Trophoblast cell (in vitro differentiated cells and primary cell): ENCODE results near the gene KDM4C.

Experiments used
- DNase-seq, 2 donors: peaks; one replicate each; pipeline ENCODE4 v3.0.0-alpha.2; 2016
- H2AFZ ChIP-seq: 2 replicates; pipeline ENCODE4 v1.6.1; 2013; ENCODE audit warnings: low read length, moderate library complexity, mild to moderate bottlenecking; ENCODE audit not compliant: insufficient read depth, poor library complexity
- H2AK5ac ChIP-seq: 2 replicates; pipeline ENCODE4 v1.6.1; 2013; ENCODE audit warnings: mild to moderate bottlenecking, low read length
- H2BK120ac ChIP-seq: 2 replicates; pipeline ENCODE4 v1.6.1; 2013; ENCODE audit warnings: low read length, mild to moderate bottlenecking, moderate library complexity; ENCODE audit not compliant: insufficient read depth, poor library complexity
- H2BK12ac ChIP-seq: 2 replicates; pipeline ENCODE4 v1.6.1; 2013; ENCODE audit warnings: mild to moderate bottlenecking, low read length, moderate library complexity
- H2BK5ac ChIP-seq: 2 replicates; pipeline ENCODE4 v1.6.1; 2013; ENCODE audit warnings: low read length, low read depth, moderate library complexity, mild to moderate bottlenecking; ENCODE audit not compliant: poor library complexity
- H3K14ac ChIP-seq: 2 replicates; pipeline ENCODE4 v1.6.1; 2013; ENCODE audit warnings: mild to moderate bottlenecking, low read length
- H3K18ac ChIP-seq: 2 replicates; pipeline ENCODE4 v1.6.1; 2013; ENCODE audit warnings: mild to moderate bottlenecking, low read length
- H3K23ac ChIP-seq: 2 replicates; pipeline ENCODE4 v1.6.1; 2013; ENCODE audit warnings: low read length
- H3K27ac ChIP-seq: 2 replicates; pipeline ENCODE4 v1.5.1; 2013; ENCODE audit warnings: low read depth, mild to moderate bottlenecking, inconsistent platforms, low read length, moderate library complexity
- H3K27me3 ChIP-seq: 2 replicates; pipeline ENCODE4 v1.6.1; 2013; ENCODE audit warnings: inconsistent platforms, mild to moderate bottlenecking, low read length, moderate library complexity; ENCODE audit not compliant: insufficient read depth
- H3K36me3 ChIP-seq, 2 experiments: 1 replicate in 1 of 2; 2 replicates in 1 of 2; pipeline ENCODE4 v1.6.1; 2013; ENCODE audit warnings: low read length in 2 of 2, mild to moderate bottlenecking in 2 of 2, moderate library complexity in 1 of 2; ENCODE audit not compliant: insufficient read depth in 2 of 2, control insufficient read depth in 1 of 2
- H3K4ac ChIP-seq: 2 replicates; pipeline ENCODE4 v1.6.1; 2013; ENCODE audit warnings: low read depth, mild to moderate bottlenecking, low read length, moderate library complexity
- H3K4me1 ChIP-seq, 2 experiments: 1 replicate in 1 of 2; 2 replicates in 1 of 2; pipeline ENCODE4 v1.6.1; 2013; ENCODE audit warnings: low read length in 2 of 2, mild to moderate bottlenecking in 2 of 2, moderate library complexity in 1 of 2; ENCODE audit not compliant: insufficient read depth in 2 of 2, control insufficient read depth in 1 of 2
- H3K4me2 ChIP-seq: 2 replicates; pipeline ENCODE4 v1.6.1; 2013; ENCODE audit warnings: inconsistent platforms, mild to moderate bottlenecking, low read length, moderate library complexity
- H3K4me3 ChIP-seq: 2 replicates; pipeline ENCODE4 v1.5.1; 2013; ENCODE audit warnings: mild to moderate bottlenecking, low read depth, low read length, inconsistent platforms
- H3K79me1 ChIP-seq: one replicate; pipeline ENCODE4 v1.6.1; 2013; ENCODE audit warnings: low read length
- H3K79me2 ChIP-seq: 2 replicates; pipeline ENCODE4 v1.6.1; 2013; ENCODE audit warnings: low read length, mild to moderate bottlenecking; ENCODE audit not compliant: control insufficient read depth, insufficient read depth, poor library complexity
- H3K9ac ChIP-seq: 2 replicates; pipeline ENCODE4 v1.6.1; 2013; ENCODE audit warnings: mild to moderate bottlenecking, low read length
- H3K9me3 ChIP-seq: 2 replicates; pipeline ENCODE4 v1.6.1; 2013; ENCODE audit warnings: low read depth, mild to moderate bottlenecking, control low read depth, inconsistent platforms, low read length; ENCODE audit not compliant: insufficient read depth
- H4K12ac ChIP-seq: 2 replicates; pipeline ENCODE4 v1.6.1; 2013; ENCODE audit warnings: low read depth, mild to moderate bottlenecking, low read length, moderate library complexity
- H4K8ac ChIP-seq: 2 replicates; pipeline ENCODE4 v1.6.1; 2013; ENCODE audit warnings: low read depth, mild to moderate bottlenecking, low read length, moderate library complexity
- H4K91ac ChIP-seq: one replicate; pipeline ENCODE4 v1.6.1; 2013; ENCODE audit warnings: low read depth, mild to moderate bottlenecking, low read length, moderate library complexity
- WGBS: extraction: QIAGEN DNeasy Blood & Tissue Kit; methylation state at CpG from one replicate; pipeline ENCODE4 v1.1.7; 2013; ENCODE audit warnings: missing lambda C conversion rate; ENCODE audit not compliant: insufficient read length, insufficient coverage; ENCODE audit errors: extremely low coverage; 5-methylcytosine and 5-hydroxymethylcytosine counted together

The KDM4C gene

DNA sequence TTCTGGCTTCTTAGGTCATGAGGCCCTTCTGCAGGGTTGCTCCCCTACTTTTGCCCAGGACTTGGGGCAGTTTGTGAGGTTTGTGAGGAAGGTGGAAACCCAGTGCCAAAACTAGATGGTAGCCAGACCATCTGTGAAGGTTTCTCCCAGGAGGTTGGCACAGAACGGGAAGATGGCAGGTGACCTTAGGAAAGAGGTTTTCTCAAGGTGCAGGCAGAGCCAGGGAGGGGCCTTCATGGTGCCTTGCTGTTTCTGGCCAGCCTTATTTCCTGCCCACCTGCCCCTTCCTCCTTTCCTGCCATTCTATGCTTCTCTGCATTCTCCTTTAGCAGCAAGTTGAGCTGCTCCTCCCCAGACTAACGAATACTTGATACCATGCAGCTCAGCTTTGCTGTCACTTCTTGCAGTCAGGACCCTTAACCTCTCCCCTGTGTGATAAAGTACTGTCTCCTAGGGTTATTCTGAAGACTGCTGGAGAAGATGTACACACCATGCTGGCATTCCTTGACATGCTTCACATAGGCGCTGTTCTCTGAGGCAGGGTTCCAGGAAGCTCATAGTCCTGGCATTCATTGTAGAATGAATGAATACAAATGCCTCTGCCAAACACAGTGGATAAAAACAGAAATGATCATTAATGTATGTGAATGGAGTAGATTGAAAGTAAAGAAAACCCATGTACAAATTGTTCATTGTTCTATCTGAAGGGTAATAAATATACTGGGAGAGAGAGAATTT, 154.3 kb downstream of the KDM4C start:
- Histone ChIP-seq H3K4me2 (no peak overlapping the region), H3K18ac (no peak overlapping the region), H3K27me3 (no peaks in the 10 kb centered on the region), H2AK5ac (no peak overlapping the region), H3K14ac (no peak overlapping the region), H3K27ac (no peak overlapping the region), H3K9me3 (no peaks in the 10 kb centered on the region), H3K36me3 (no peaks in the 10 kb centered on the region), H3K4me3 (no peak overlapping the region), H3K23ac (no peak overlapping the region), H3K9ac (no peak overlapping the region), H2BK120ac (no peak overlapping the region), H2AFZ (no peak overlapping the region), H4K8ac (no peak overlapping the region), H3K79me2 (no peaks in the 10 kb centered on the region), H4K12ac (no peak overlapping the region), H2BK5ac (no peak overlapping the region), H2BK12ac (no peak overlapping the region), H4K91ac (no peak overlapping the region), H3K4me1 (no peaks in the 10 kb centered on the region), H3K79me1 (no peaks in the 10 kb centered on the region), H3K4ac (no peak overlapping the region)
- no CpG with 5 or more reads among the region's 3 CpGs for WGBS
- DNase-seq, result no peak

DNA sequence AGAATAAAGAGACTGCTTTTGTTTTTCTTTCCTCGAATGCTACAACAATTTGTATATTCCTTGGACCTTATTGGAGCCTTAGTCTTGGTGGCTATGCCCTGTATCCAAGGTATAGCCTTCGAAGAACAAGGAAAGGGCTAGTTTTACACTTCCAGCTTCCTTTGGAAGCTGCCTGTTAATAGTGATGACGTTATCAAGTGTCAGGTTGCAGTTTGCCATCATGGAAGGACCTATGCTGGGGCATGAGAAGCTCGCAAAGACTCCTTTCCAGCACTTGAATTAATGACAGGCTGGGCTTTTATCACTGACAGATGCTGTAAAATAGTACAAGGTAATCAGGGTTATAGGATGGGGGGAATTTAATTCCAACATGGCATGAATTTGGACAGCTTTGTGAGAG, 157.9 kb downstream of the KDM4C start:
- H3K27me3 ChIP-seq, result no peaks in the 10 kb centered on the region
- H2BK12ac ChIP-seq, result no peak overlapping the region
- WGBS, result no CpG with 5 or more reads among the region's 4 CpGs
- no peaks in the 10 kb centered on the region for H3K4me1 ChIP-seq
- no peak overlapping the region for H2BK120ac ChIP-seq
- no peaks in the 10 kb centered on the region for H3K9me3 ChIP-seq
- no peak overlapping the region for H3K4ac ChIP-seq
- no peak overlapping the region for H2AFZ ChIP-seq
- no peak overlapping the region for H3K18ac ChIP-seq
- H3K9ac ChIP-seq, result no peak overlapping the region
- no peak overlapping the region for H2BK5ac ChIP-seq
- H2AK5ac ChIP-seq, result no peak overlapping the region
- H3K27ac ChIP-seq, result no peak overlapping the region
- H3K79me2 ChIP-seq, result no peaks in the 10 kb centered on the region
- H4K12ac ChIP-seq, result no peak overlapping the region
- no peaks in the 10 kb centered on the region for H3K79me1 ChIP-seq
- H3K4me3 ChIP-seq, result no peak overlapping the region
- H4K91ac ChIP-seq, result no peak overlapping the region
- H4K8ac ChIP-seq, result no peak overlapping the region
- no peak overlapping the region for H3K23ac ChIP-seq
- no peak overlapping the region for H3K14ac ChIP-seq
- DNase-seq, result no peak
- no peaks in the 10 kb centered on the region for H3K36me3 ChIP-seq
- no peak overlapping the region for H3K4me2 ChIP-seq

DNA sequence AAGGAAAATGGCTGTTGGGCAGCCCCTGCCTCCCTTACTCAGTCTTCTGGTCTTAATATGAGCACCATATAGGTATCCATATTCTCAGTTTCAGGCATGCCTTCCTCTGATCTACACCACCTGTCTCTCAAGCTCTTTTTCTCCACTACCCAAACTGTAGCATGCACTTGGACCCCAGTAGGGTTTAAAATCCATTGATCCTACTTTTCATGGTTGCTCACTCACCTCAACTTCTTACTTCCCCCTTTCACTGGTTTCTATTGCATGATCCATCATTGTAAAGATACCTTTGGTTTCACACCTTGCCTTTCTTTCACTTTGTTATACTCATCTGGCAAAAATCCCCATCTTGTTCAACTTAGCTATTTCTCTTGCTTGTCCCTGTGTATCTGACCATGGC, 159.4 kb downstream of the KDM4C start:
- H2AFZ ChIP-seq, result no peak overlapping the region
- no peaks in the 10 kb centered on the region for H3K79me2 ChIP-seq
- no peak overlapping the region for H2AK5ac ChIP-seq
- H3K9ac ChIP-seq, result no peak overlapping the region
- H3K4me2 ChIP-seq, result no peak overlapping the region
- no peak overlapping the region for H2BK12ac ChIP-seq
- H3K23ac ChIP-seq, result no peak overlapping the region
- no peak overlapping the region for H3K4me3 ChIP-seq
- H4K12ac ChIP-seq, result no peak overlapping the region
- no peak overlapping the region for H4K91ac ChIP-seq
- no peaks in the 10 kb centered on the region for H3K4me1 ChIP-seq
- H2BK120ac ChIP-seq, result no peak overlapping the region
- H3K36me3 ChIP-seq, result peaks cover 0 to 3% of the 10 kb centered on the region in 2 experiments
- H3K4ac ChIP-seq, result no peak overlapping the region
- DNase-seq, result no peak
- H3K18ac ChIP-seq, result no peak overlapping the region
- no peaks in the 10 kb centered on the region for H3K79me1 ChIP-seq
- no peaks in the 10 kb centered on the region for H3K27me3 ChIP-seq
- no peak overlapping the region for H4K8ac ChIP-seq
- no peak overlapping the region for H3K27ac ChIP-seq
- no peak overlapping the region for H3K14ac ChIP-seq
- H2BK5ac ChIP-seq, result no peak overlapping the region
- no peaks in the 10 kb centered on the region for H3K9me3 ChIP-seq

DNA sequence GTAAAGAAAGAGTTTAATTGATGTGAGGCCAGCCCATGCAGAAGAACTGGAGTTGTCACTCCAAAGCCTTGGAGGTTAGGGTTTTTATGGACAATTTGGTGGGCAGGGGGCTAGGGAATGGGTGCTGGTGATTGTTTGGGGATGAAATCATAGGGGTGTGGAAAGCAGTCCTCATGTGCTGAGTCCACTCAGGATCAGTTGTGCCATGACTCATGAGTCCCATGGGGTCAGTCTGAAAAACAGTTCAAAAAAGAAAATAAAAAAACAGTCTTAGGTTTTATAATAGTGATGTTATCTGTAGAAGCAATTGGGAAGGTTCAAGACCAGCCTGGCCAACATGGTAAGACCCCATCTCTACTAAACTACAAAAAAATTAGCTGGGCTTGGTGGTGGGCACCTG, 162.3 kb downstream of the KDM4C start:
- no peak overlapping the region for H3K18ac ChIP-seq
- H3K27ac ChIP-seq, result no peak overlapping the region
- H3K14ac ChIP-seq, result no peak overlapping the region
- H2AFZ ChIP-seq, result no peak overlapping the region
- H2BK120ac ChIP-seq, result no peak overlapping the region
- no peak overlapping the region for H3K4me3 ChIP-seq
- no peak overlapping the region for H4K8ac ChIP-seq
- DNase-seq, result no peak
- H3K23ac ChIP-seq, result no peak overlapping the region
- no peak overlapping the region for H4K91ac ChIP-seq
- no peak overlapping the region for H4K12ac ChIP-seq
- no peak overlapping the region for H2AK5ac ChIP-seq
- H3K4me1 ChIP-seq, result peaks cover 0 to 4% of the 10 kb centered on the region in 2 experiments
- no peaks in the 10 kb centered on the region for H3K79me1 ChIP-seq
- peaks cover 0 to 3% of the 10 kb centered on the region in 2 experiments for H3K36me3 ChIP-seq
- H3K79me2 ChIP-seq, result no peaks in the 10 kb centered on the region
- H3K9me3 ChIP-seq, result no peaks in the 10 kb centered on the region
- H2BK12ac ChIP-seq, result no peak overlapping the region
- H3K9ac ChIP-seq, result no peak overlapping the region
- no peak overlapping the region for H2BK5ac ChIP-seq
- H3K4ac ChIP-seq, result no peak overlapping the region
- H3K4me2 ChIP-seq, result no peak overlapping the region
- H3K27me3 ChIP-seq, result no peaks in the 10 kb centered on the region
